Caco-2 (cell line): ENCODE data around the gene RAB20. TPM values are rescaled to one million over a fixed set of nuclear protein-coding genes. Genes with fewer than 3 reads are reported as not detected.

Source experiments
- BruUV-seq: library from RNA; stranded (reverse); fragments of 400-500 nt; replicated peaks from 2 replicates; lab custom pipeline; 2021; lab: Mats Ljungman, UMichigan
- CTCF ChIA-PET: fragments of 300-600 bp; sonication (Branson Sonifier 250); formaldehyde crosslinking; loops from one replicate; lab custom pipeline; 2022; ENCODE audit warnings: antibody characterized with exemption; lab: Charles Lee
- POLR2A ChIA-PET: fragments of 300-600 bp; sonication (Branson Sonifier 250); formaldehyde crosslinking; loops from one replicate; lab custom pipeline; 2022; ENCODE audit warnings: antibody characterized with exemption; lab: Charles Lee
- DNase-seq, 2 experiments: peaks; one replicate each; pipeline versions ENCODE4 v3.0.0 to v3.0.0-alpha.2; 2020 to 2022
- H3K27me3 ChIP-seq: replicated peaks from 2 replicates; pipeline ENCODE4 v1.6.0; 2011; ENCODE audit warnings: low read length; ENCODE audit not compliant: control insufficient read depth, insufficient read depth
- H3K36me3 ChIP-seq: 2 replicates; pipeline ENCODE4 v1.5.1; 2011; ENCODE audit warnings: low read length; ENCODE audit not compliant: control insufficient read depth, insufficient read depth
- H3K4me1 ChIP-seq: fragments of 250-450 bp; sonication (Bioruptor Pico); 2 replicates; pipeline ENCODE4 v1.5.1; 2020; ENCODE audit warnings: mild to moderate bottlenecking
- H3K4me3 ChIP-seq: 2 replicates; pipeline ENCODE4 v1.5.1; 2011; ENCODE audit warnings: low read depth, mild to moderate bottlenecking, control low read depth, low read length
- H3K9me3 ChIP-seq: fragments of 250-450 bp; sonication (Bioruptor Pico); 2 replicates; pipeline ENCODE4 v1.5.1; 2020; ENCODE audit warnings: mild to moderate bottlenecking, moderate library complexity
- H3K27ac Mint-ChIP-seq: one replicate; pipeline ENCODE4 v1.8.0; 2022; ENCODE audit warnings: mixed read lengths; ENCODE audit not compliant: unreplicated experiment
- H3K27me3 Mint-ChIP-seq: one replicate; pipeline ENCODE4 v1.8.0; 2022; ENCODE audit warnings: mixed read lengths; ENCODE audit not compliant: insufficient read depth, unreplicated experiment
- H3K36me3 Mint-ChIP-seq: one replicate; pipeline ENCODE4 v1.8.0; 2022; ENCODE audit warnings: mild to moderate bottlenecking, mixed read lengths; ENCODE audit not compliant: insufficient read depth, unreplicated experiment
- H3K4me1 Mint-ChIP-seq: one replicate; pipeline ENCODE4 v1.8.0; 2022; ENCODE audit warnings: low read depth, mixed read lengths; ENCODE audit not compliant: unreplicated experiment
- H3K4me3 Mint-ChIP-seq: one replicate; pipeline ENCODE4 v1.8.0; 2022; ENCODE audit warnings: mild to moderate bottlenecking, moderate library complexity, mixed read lengths; ENCODE audit not compliant: unreplicated experiment
- H3K9me3 Mint-ChIP-seq: one replicate; pipeline ENCODE4 v1.8.0; 2022; ENCODE audit warnings: mixed read lengths; ENCODE audit not compliant: unreplicated experiment
- CTCF ChIP-seq, 2 experiments: fragments of 200-600 bp in 1 of 2; IDR thresholded peaks; 1 replicate in 1 of 2; 2 replicates in 1 of 2; pipeline versions ENCODE4 v1.5.1 to v1.8.0; 2011 to 2022; ENCODE audit warnings: antibody characterized with exemption in 1 of 2, control low read depth in 1 of 2, inconsistent platforms in 1 of 2, low read depth in 1 of 2, low read length in 1 of 2, mild to moderate bottlenecking in 1 of 2, moderate library complexity in 1 of 2; ENCODE audit not compliant: insufficient read depth in 1 of 2, severe bottlenecking in 1 of 2, unreplicated experiment in 1 of 2
- intact Hi-C: fragments of 100-400 bp; cut with micrococcal nuclease; formaldehyde crosslinking; loops from one replicate; pipeline ENCODE4 v1.10.0; 2022; ENCODE audit not compliant: unreplicated experiment
- total RNA-seq: library from RNA; stranded (reverse); gene quantifications from 2 replicates; pipeline ENCODE4 v1.2.3, GENCODE V29; 2022

Gene RAB20
- total RNA-seq, 1 experiment from 2014 or later, result 37.9 TPM

GRCh38 chr13:110578363-110578762 is 16.8 kb upstream of the RAB20 start:
- no peak overlapping the region for H3K4me3 ChIP-seq
- CTCF ChIA-PET, result interaction anchor here (0.6 kb wide), 1 partner anchor 15 kb away, joined by 3 read pairs; no protein-coding TSS in a partner anchor
- H3K27me3 Mint-ChIP-seq, result no peaks in the 10 kb centered on the region
- no peaks in the 10 kb centered on the region for H3K27me3 ChIP-seq
- no peak overlapping the region for H3K27ac Mint-ChIP-seq
- H3K4me1 Mint-ChIP-seq, result peaks cover 12% of the 10 kb centered on the region
- no peak for TF ChIP-seq CTCF (IDR thresholded peaks at IDR 0.05; ENCODE audit: insufficient read depth in 1 of 2, low read depth in 1 of 2, low read length in 1 of 2, severe bottlenecking in 1 of 2, unreplicated experiment in 1 of 2)
- H3K4me3 Mint-ChIP-seq, result no peak overlapping the region
- intact Hi-C loops, result loop anchor here (5.0 kb wide), 1 partner anchor 356 kb away; no protein-coding TSS in a partner anchor
- peaks cover 13% of the 10 kb centered on the region for H3K36me3 Mint-ChIP-seq
- H3K9me3 ChIP-seq, result no peaks in the 10 kb centered on the region
- peaks cover 18% of the 10 kb centered on the region for H3K4me1 ChIP-seq
- H3K36me3 ChIP-seq, result no peaks in the 10 kb centered on the region
- no TSS peak for BruUV-seq
- POLR2A ChIA-PET, result no interaction called here
- H3K9me3 Mint-ChIP-seq, result no peaks in the 10 kb centered on the region
- DNase-seq, result no peak

- no peak overlapping the region for H3K4me3 ChIP-seq
- no TSS peak for BruUV-seq
- no peak for TF ChIP-seq CTCF (IDR thresholded peaks at IDR 0.05; ENCODE audit: insufficient read depth in 1 of 2, low read depth in 1 of 2, low read length in 1 of 2, severe bottlenecking in 1 of 2, unreplicated experiment in 1 of 2)
- CTCF ChIA-PET, result interaction anchor here (0.9 kb wide), 1 partner anchor 121 kb away, joined by 5 read pairs; no protein-coding TSS in a partner anchor
- peaks cover 13% of the 10 kb centered on the region for H3K4me1 Mint-ChIP-seq
- no peak for DNase-seq
- H3K9me3 ChIP-seq, result no peaks in the 10 kb centered on the region
- H3K36me3 ChIP-seq, result no peaks in the 10 kb centered on the region
- no peaks in the 10 kb centered on the region for H3K9me3 Mint-ChIP-seq
- no peak overlapping the region for H3K4me3 Mint-ChIP-seq
- intact Hi-C loops, result loop anchor here (5.0 kb wide), 1 partner anchor 355 kb away; no protein-coding TSS in a partner anchor
- H3K27me3 ChIP-seq, result no peaks in the 10 kb centered on the region
- peaks cover 18% of the 10 kb centered on the region for H3K4me1 ChIP-seq
- peaks cover 13% of the 10 kb centered on the region for H3K36me3 Mint-ChIP-seq
- H3K27ac Mint-ChIP-seq, result no peak overlapping the region
- POLR2A ChIA-PET, result no interaction called here
- H3K27me3 Mint-ChIP-seq, result no peaks in the 10 kb centered on the region
Measured at GRCh38 chr13:110576736-110577476, 15.4 kb upstream of the RAB20 start.

- Mint-ChIP-seq H3K9me3 (no peaks in the 10 kb centered on the region), H3K27me3 (no peaks in the 10 kb centered on the region), H3K36me3 (peaks cover 13% of the 10 kb centered on the region), H3K27ac (no peak overlapping the region), H3K4me3 (no peak overlapping the region), H3K4me1 (peaks cover 21% of the 10 kb centered on the region)
- H3K36me3 ChIP-seq, result no peaks in the 10 kb centered on the region
- no TSS peak for BruUV-seq
- intact Hi-C loops, result loop anchor here (5.0 kb wide), 1 partner anchor 354 kb away; no protein-coding TSS in a partner anchor
- peaks cover 18% of the 10 kb centered on the region for H3K4me1 ChIP-seq
- H3K4me3 ChIP-seq, result no peak overlapping the region
- no peaks in the 10 kb centered on the region for H3K9me3 ChIP-seq
- DNase-seq, result no peak
- ChIA-PET POLR2A (no interaction called here), CTCF (interaction anchor here (1.2 kb wide), 1 partner anchor 120 kb away, joined by 8 read pairs; no protein-coding TSS in a partner anchor)
- TF ChIP-seq CTCF (IDR thresholded peaks at IDR 0.05; ENCODE audit: insufficient read depth in 1 of 2, low read depth in 1 of 2, low read length in 1 of 2, severe bottlenecking in 1 of 2, unreplicated experiment in 1 of 2), result no peak
- H3K27me3 ChIP-seq, result no peaks in the 10 kb centered on the region
Measured at GRCh38 chr13:110576070-110576394, 14.5 kb upstream of the RAB20 start.
